GM10248 (cell line): ENCODE results near the gene GPR17.

Experiments
- CTCF ChIA-PET: fragments of 300-600 bp; sonication (Branson Sonifier 250); formaldehyde crosslinking; extraction: SDS; loops from one replicate; lab custom pipeline; 2021; ENCODE audit warnings: antibody characterized with exemption; lab: Yijun Ruan, JAX
- POLR2A ChIA-PET: fragments of 350-650 bp; sonication (Branson Sonifier 250); formaldehyde crosslinking; extraction: SDS; loops from one replicate; lab custom pipeline; 2020; ENCODE audit warnings: antibody characterized with exemption; lab: Yijun Ruan, JAX
- DNase-seq: peaks from one replicate; pipeline ENCODE4 v3.0.0; 2012; ENCODE audit errors: extremely low spot score
- CTCF ChIP-seq: IDR thresholded peaks from 2 replicates; pipeline ENCODE4 v1.5.1; 2012; ENCODE audit warnings: mild to moderate bottlenecking, low read depth; ENCODE audit errors: extremely low read depth, missing control alignments, control extremely low read depth

The GPR17 gene

GRCh38 chr2:127694986-127695385, 49.0 kb downstream of the GPR17 start:
- POLR2A ChIA-PET = no interaction called here
- CTCF ChIA-PET = interaction anchor here (1.0 to 2.1 kb wide), 4 partner anchors 13 to 104 kb away, joined by 3 to 6 read pairs (median 3); no protein-coding TSS in a partner anchor

GRCh38 chr2:127695491-127696472, 49.8 kb downstream of the GPR17 start:
- TF ChIP-seq CTCF = peak; percentile 39
- ChIA-PET POLR2A (no interaction called here), CTCF (interaction anchor here (0.8 to 2.1 kb wide), 3 partner anchors 14 to 104 kb away, joined by 3 to 6 read pairs (median 3); no protein-coding TSS in a partner anchor)
- no peak for DNase-seq

More at GRCh38 chr2:127694986-127695385, 49.0 kb downstream of the GPR17 start:
- TF ChIP-seq CTCF = no peak
- DNase-seq = no peak

GRCh38 chr2:127697482-127698180, 51.7 kb downstream of the GPR17 start:
- DNase-seq = no peak
- CTCF ChIA-PET = interaction anchor here (1.2 kb wide), 1 partner anchor 48 kb away, joined by 3 read pairs; no protein-coding TSS in a partner anchor
- POLR2A ChIA-PET = no interaction called here
- no peak for TF ChIP-seq CTCF

GRCh38 chr2:127698553-127699355, 52.8 kb downstream of the GPR17 start:
- CTCF ChIA-PET = interaction anchor here (1.2 kb wide), 1 partner anchor 49 kb away, joined by 3 read pairs; no protein-coding TSS in a partner anchor
- TF ChIP-seq CTCF = no peak
- POLR2A ChIA-PET = no interaction called here
- DNase-seq = no peak

GRCh38 chr2:127700527-127701192, 54.7 kb downstream of the GPR17 start:
- TF ChIP-seq CTCF = no peak
- DNase-seq = peak; percentile 84
- CTCF ChIA-PET = interaction anchor here (1.6 kb wide), 1 partner anchor 110 kb away, joined by 4 read pairs; no protein-coding TSS in a partner anchor
- POLR2A ChIA-PET = interaction anchor here (0.6 to 1.4 kb wide), 3 partner anchors 25 to 137 kb away, joined by 3 to 4 read pairs (median 3); no protein-coding TSS in a partner anchor
